HL-60 (cell line): Measurements from ENCODE around the gene STEAP3.

Experiments used
- DNase-seq, 2 experiments: peaks; one replicate each; pipeline ENCODE4 v3.0.0-alpha.2; 2010 to 2020; ENCODE audit warnings: low read depth in 1 of 2, low spot score in 1 of 2
- H3K27ac ChIP-seq: fragments of 250-450 bp; sonication (Bioruptor Pico); replicated peaks from 2 replicates; pipeline ENCODE4 v1.5.1; 2020; ENCODE audit warnings: mild to moderate bottlenecking, moderate library complexity
- H3K27me3 ChIP-seq: fragments of 250-450 bp; sonication (Bioruptor Pico); 2 replicates; pipeline ENCODE4 v1.5.1; 2021; ENCODE audit warnings: mild to moderate bottlenecking, moderate library complexity; ENCODE audit not compliant: insufficient read depth, poor library complexity, severe bottlenecking
- H3K4me3 ChIP-seq: replicated peaks from 2 replicates; pipeline ENCODE4 v1.5.1; 2011; ENCODE audit warnings: mild to moderate bottlenecking, control low read depth, low read length; ENCODE audit not compliant: insufficient read depth
- GABPA ChIP-seq: IDR thresholded peaks from 2 replicates; pipeline ENCODE4 v1.6.1; 2012; ENCODE audit warnings: low read depth
- POLR2AphosphoS5 ChIP-seq: IDR thresholded peaks from 2 replicates; pipeline ENCODE4 v1.6.1; 2012; ENCODE audit warnings: low read depth
- SPI1 ChIP-seq: IDR thresholded peaks from 2 replicates; pipeline ENCODE4 v1.6.1; 2012; ENCODE audit warnings: low read depth, mild to moderate bottlenecking, borderline replicate concordance
- TF ChIP-seq, protein P1 (sequence below): IDR thresholded peaks from 2 replicates; pipeline ENCODE4 v1.6.1; 2012; ENCODE audit warnings: low read depth; ENCODE audit not compliant: insufficient replicate concordance
- TF ChIP-seq, protein P2 (sequence below): IDR thresholded peaks from one replicate; pipeline ENCODE4 v1.5.1; 2011; ENCODE audit warnings: low read length, control low read depth, inconsistent platforms; ENCODE audit not compliant: insufficient read depth

Gene STEAP3

DNA sequence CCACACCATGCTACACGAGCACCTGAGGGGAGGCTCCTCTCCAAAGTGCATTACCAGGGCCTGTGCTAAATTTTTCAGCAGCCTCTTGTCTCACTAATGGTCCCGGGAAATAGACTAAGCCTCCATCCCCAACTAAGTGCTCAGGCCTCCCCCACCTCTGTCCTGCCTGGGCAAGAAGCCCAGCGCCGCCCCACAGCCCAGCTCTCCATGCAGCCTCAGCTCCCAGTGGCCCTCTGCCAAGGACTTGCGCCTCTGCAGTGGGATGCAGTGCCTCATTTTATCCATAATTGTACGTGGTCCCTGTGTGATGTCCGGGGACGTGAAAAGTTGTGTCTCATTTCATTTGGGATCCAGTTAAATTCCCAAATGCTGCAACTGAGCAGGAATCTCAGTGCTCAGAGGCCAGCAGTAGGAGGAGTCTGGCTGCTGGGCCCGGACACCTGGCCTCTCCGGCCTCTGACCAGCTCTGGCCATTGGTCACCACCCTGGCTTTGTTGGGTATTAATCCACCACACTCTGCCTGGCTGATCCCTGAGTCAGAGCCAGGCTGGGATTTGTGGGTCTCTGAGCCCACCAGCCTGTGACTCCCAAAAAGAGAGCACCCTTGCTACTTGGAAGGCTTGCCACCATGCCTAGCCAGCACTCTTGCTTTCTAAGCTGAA is 11.4 kb upstream of the STEAP3 start:
- DNase-seq, result no peak
- Histone ChIP-seq H3K4me3 (no peak overlapping the region), H3K27me3 (no peaks in the 10 kb centered on the region), H3K27ac (no peak overlapping the region)
- TF ChIP-seq SPI1 (no peak), POLR2AphosphoS5 (no peak), GABPA (no peak)
- TF ChIP-seq, protein P1, sequence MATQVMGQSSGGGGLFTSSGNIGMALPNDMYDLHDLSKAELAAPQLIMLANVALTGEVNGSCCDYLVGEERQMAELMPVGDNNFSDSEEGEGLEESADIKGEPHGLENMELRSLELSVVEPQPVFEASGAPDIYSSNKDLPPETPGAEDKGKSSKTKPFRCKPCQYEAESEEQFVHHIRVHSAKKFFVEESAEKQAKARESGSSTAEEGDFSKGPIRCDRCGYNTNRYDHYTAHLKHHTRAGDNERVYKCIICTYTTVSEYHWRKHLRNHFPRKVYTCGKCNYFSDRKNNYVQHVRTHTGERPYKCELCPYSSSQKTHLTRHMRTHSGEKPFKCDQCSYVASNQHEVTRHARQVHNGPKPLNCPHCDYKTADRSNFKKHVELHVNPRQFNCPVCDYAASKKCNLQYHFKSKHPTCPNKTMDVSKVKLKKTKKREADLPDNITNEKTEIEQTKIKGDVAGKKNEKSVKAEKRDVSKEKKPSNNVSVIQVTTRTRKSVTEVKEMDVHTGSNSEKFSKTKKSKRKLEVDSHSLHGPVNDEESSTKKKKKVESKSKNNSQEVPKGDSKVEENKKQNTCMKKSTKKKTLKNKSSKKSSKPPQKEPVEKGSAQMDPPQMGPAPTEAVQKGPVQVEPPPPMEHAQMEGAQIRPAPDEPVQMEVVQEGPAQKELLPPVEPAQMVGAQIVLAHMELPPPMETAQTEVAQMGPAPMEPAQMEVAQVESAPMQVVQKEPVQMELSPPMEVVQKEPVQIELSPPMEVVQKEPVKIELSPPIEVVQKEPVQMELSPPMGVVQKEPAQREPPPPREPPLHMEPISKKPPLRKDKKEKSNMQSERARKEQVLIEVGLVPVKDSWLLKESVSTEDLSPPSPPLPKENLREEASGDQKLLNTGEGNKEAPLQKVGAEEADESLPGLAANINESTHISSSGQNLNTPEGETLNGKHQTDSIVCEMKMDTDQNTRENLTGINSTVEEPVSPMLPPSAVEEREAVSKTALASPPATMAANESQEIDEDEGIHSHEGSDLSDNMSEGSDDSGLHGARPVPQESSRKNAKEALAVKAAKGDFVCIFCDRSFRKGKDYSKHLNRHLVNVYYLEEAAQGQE, result no peak
- TF ChIP-seq, protein P2, sequence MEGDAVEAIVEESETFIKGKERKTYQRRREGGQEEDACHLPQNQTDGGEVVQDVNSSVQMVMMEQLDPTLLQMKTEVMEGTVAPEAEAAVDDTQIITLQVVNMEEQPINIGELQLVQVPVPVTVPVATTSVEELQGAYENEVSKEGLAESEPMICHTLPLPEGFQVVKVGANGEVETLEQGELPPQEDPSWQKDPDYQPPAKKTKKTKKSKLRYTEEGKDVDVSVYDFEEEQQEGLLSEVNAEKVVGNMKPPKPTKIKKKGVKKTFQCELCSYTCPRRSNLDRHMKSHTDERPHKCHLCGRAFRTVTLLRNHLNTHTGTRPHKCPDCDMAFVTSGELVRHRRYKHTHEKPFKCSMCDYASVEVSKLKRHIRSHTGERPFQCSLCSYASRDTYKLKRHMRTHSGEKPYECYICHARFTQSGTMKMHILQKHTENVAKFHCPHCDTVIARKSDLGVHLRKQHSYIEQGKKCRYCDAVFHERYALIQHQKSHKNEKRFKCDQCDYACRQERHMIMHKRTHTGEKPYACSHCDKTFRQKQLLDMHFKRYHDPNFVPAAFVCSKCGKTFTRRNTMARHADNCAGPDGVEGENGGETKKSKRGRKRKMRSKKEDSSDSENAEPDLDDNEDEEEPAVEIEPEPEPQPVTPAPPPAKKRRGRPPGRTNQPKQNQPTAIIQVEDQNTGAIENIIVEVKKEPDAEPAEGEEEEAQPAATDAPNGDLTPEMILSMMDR, result no peak

DNA sequence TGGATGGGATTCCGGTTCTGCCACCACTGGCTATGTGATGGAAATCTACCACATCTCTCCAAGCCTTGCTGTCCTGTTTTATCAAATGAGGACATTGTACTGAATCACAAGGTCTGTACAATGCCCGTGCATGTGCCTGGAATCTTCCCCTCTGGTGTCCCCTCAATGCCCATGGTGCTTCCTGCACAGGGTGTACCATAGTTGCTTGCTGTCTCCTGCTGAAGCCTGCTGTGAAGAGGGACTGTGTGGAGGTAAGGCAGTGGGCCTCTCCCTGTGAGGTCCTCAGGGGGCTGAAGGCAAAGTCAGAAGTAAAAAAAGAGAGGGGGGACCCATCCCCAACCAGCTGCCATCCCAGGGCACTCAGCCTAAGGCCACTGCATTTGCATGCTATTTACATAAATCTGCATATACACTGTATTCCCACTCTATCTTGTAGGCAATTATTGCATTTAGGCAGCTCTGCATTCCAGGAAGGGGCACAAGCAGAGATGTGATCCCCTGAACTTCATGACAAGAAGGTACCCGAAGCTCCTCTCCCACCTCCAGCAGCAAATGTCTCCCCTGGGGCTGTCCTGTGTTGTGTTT is 9.1 kb upstream of the STEAP3 start:
- TF ChIP-seq, protein P2, result no peak
- no peak for TF ChIP-seq SPI1
- TF ChIP-seq, protein P1, result no peak
- no peak for TF ChIP-seq GABPA
- TF ChIP-seq POLR2AphosphoS5, result no peak
- H3K27ac ChIP-seq, result no peak overlapping the region
- H3K27me3 ChIP-seq, result no peaks in the 10 kb centered on the region
- no peak for DNase-seq
- H3K4me3 ChIP-seq, result no peak overlapping the region

DNA sequence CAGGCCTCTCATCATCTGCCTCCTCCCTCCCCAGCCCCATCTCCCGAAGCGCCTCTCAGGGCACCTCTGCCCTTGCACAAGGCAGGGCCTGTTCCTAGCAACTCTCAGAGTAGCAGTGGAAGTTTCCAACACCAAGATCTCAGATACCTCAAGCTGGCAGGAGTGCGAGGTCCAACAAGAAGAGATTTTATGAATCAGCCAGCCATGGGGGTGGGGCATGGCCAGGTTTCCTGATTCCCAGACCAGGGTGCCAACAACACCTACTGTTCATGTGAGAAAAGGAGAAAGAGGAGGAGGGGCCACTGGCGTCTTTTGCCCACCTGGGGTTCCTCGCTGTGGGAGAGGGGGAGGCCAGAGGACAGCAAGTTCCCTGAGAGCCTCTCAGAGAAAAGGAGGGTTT is 6.6 kb upstream of the STEAP3 start:
- TF ChIP-seq GABPA (no peak), SPI1 (no peak), POLR2AphosphoS5 (no peak)
- TF ChIP-seq, protein P2, result no peak
- TF ChIP-seq, protein P1, result no peak
- H3K27ac ChIP-seq, result no peak overlapping the region
- no peak for DNase-seq

More for the DNA sequence above, 6.6 kb upstream of the STEAP3 start:
- Histone ChIP-seq H3K27me3 (no peaks in the 10 kb centered on the region), H3K4me3 (no peak overlapping the region)
